HG03354 (cell line): ENCODE measurements around the gene HERC4.
"Not testable (repeated sequence)": the region's sequence is repeated elsewhere in the genome, so short reads cannot be mapped to it uniquely, and the experiment has no call there.

ENCODE experiments used
- ATAC-seq: cut with Tn5 transposase; IDR thresholded peaks from one replicate; pipeline ENCODE4 v1.9.1; 2021; ENCODE audit warnings: mild to moderate bottlenecking; ENCODE audit not compliant: unreplicated experiment, poor library complexity, severe bottlenecking

HERC4 gene

GRCh38 chr10:67976292-67977245 is 98.5 kb downstream of the HERC4 start:
- ATAC-seq: no peak

- no peak for ATAC-seq
Observed at GRCh38 chr10:67975871-67976270, 99.2 kb downstream of the HERC4 start.

- no peak for ATAC-seq
Observed at GRCh38 chr10:67971311-67971710, 103.8 kb downstream of the HERC4 start.

- no peak for ATAC-seq
Observed at GRCh38 chr10:67969875-67970274, 105.2 kb downstream of the HERC4 start.

GRCh38 chr10:67966035-67966434 is 109.0 kb downstream of the HERC4 start:
- ATAC-seq: not testable (repeated sequence)

- ATAC-seq: no peak
Observed at GRCh38 chr10:67965456-67965855, 109.6 kb downstream of the HERC4 start.

GRCh38 chr10:67959839-67960476 is 115.1 kb downstream of the HERC4 start:
- ATAC-seq: no peak

GRCh38 chr10:67955614-67956013 is 119.5 kb downstream of the HERC4 start:
- ATAC-seq: no peak

- ATAC-seq: no peak
Observed at GRCh38 chr10:67943917-67944316, 131.2 kb downstream of the HERC4 start.

- no peak for ATAC-seq
Observed at GRCh38 chr10:67936416-67936815, 138.7 kb downstream of the HERC4 start.

- ATAC-seq: no peak
Observed at GRCh38 chr10:67935223-67935622, 139.9 kb downstream of the HERC4 start.

GRCh38 chr10:67934336-67934735 is 140.7 kb downstream of the HERC4 start:
- ATAC-seq: no peak

- no peak for ATAC-seq
Observed at GRCh38 chr10:67933199-67933598, 141.9 kb downstream of the HERC4 start.

- ATAC-seq: no peak
Observed at GRCh38 chr10:67926951-67927350, 148.1 kb downstream of the HERC4 start.

GRCh38 chr10:67925449-67926005 is 149.6 kb downstream of the HERC4 start:
- no peak for ATAC-seq

GRCh38 chr10:67924136-67924535 is 150.9 kb downstream of the HERC4 start:
- ATAC-seq: no peak

GRCh38 chr10:67923551-67923950 is 151.5 kb downstream of the HERC4 start:
- no peak for ATAC-seq

- no peak for ATAC-seq
Observed at GRCh38 chr10:67921065-67921464, 154.0 kb downstream of the HERC4 start.

GRCh38 chr10:67917679-67918078 is 157.4 kb downstream of the HERC4 start:
- ATAC-seq: no peak

GRCh38 chr10:67917169-67917568 is 157.9 kb downstream of the HERC4 start:
- no peak for ATAC-seq
